H9 (cell line): ENCODE results near the gene ZNF655. TPM values are rescaled to one million over a fixed set of nuclear protein-coding genes. Genes with fewer than 3 reads are reported as not detected.
A peak's percentile ranks its signal among the peaks of the same experiment; 100 is the strongest.

Experiments used
- DNase-seq: peaks from one replicate; pipeline ENCODE4 v3.0.0-alpha.2; 2017
- H2AFZ ChIP-seq: one replicate; pipeline ENCODE4 v1.6.1; 2013; ENCODE audit warnings: mild to moderate bottlenecking, low read length, control low read depth, moderate library complexity
- H2AK5ac ChIP-seq: 2 replicates; pipeline ENCODE4 v1.6.1; 2013; ENCODE audit warnings: low read length, control low read depth, mixed read lengths; ENCODE audit not compliant: insufficient read length
- H2BK120ac ChIP-seq: one replicate; pipeline ENCODE4 v1.6.1; 2013; ENCODE audit warnings: low read depth, mild to moderate bottlenecking, low read length, control low read depth, inconsistent platforms; ENCODE audit not compliant: poor library complexity, severe bottlenecking
- H2BK12ac ChIP-seq: 2 replicates; pipeline ENCODE4 v1.6.1; 2013; ENCODE audit warnings: low read length, control low read depth, mixed read lengths, low read depth; ENCODE audit not compliant: insufficient read length
- H2BK15ac ChIP-seq: 2 replicates; pipeline ENCODE4 v1.6.1; 2013; ENCODE audit warnings: low read depth, low read length, control low read depth
- H2BK20ac ChIP-seq: one replicate; pipeline ENCODE4 v1.6.1; 2013; ENCODE audit warnings: low read depth, mild to moderate bottlenecking, low read length, control low read depth, inconsistent platforms; ENCODE audit not compliant: poor library complexity, severe bottlenecking
- H2BK5ac ChIP-seq: 2 replicates; pipeline ENCODE4 v1.6.1; 2013; ENCODE audit warnings: low read length, control low read depth, mixed read lengths; ENCODE audit not compliant: insufficient read length
- H3K14ac ChIP-seq: 2 replicates; pipeline ENCODE4 v1.6.1; 2013; ENCODE audit warnings: low read length, control low read depth; ENCODE audit not compliant: insufficient read depth
- H3K18ac ChIP-seq: 2 replicates; pipeline ENCODE4 v1.6.1; 2013; ENCODE audit warnings: low read depth, mild to moderate bottlenecking, mixed read lengths, low read length, control low read depth; ENCODE audit not compliant: insufficient read length
- H3K23ac ChIP-seq: 2 replicates; pipeline ENCODE4 v1.6.1; 2013; ENCODE audit warnings: low read length, control low read depth, mixed read lengths, low read depth; ENCODE audit not compliant: insufficient read length
- H3K23me2 ChIP-seq: 2 replicates; pipeline ENCODE4 v1.6.1; 2013; ENCODE audit warnings: low read depth, mild to moderate bottlenecking, mixed read lengths, low read length, control low read depth; ENCODE audit not compliant: insufficient read length, poor library complexity, severe bottlenecking
- H3K27ac ChIP-seq: 2 replicates; pipeline ENCODE4 v1.5.1; 2013; ENCODE audit warnings: low read length, control low read depth, mixed read lengths, low read depth; ENCODE audit not compliant: insufficient read length
- H3K27me3 ChIP-seq: 2 replicates; pipeline ENCODE4 v1.6.1; 2013; ENCODE audit warnings: low read length, control low read depth, inconsistent platforms; ENCODE audit not compliant: insufficient read depth
- H3K4ac ChIP-seq: 2 replicates; pipeline ENCODE4 v1.6.1; 2013; ENCODE audit warnings: low read depth, mild to moderate bottlenecking, control low read depth, inconsistent platforms, low read length, moderate library complexity
- H3K4me1 ChIP-seq: 2 replicates; pipeline ENCODE4 v1.6.1; 2013; ENCODE audit warnings: low read length, control low read depth, inconsistent platforms; ENCODE audit not compliant: insufficient read depth
- H3K4me2 ChIP-seq: 2 replicates; pipeline ENCODE4 v1.6.1; 2013; ENCODE audit warnings: low read length, control low read depth, mixed read lengths; ENCODE audit not compliant: insufficient read length, insufficient read depth
- H3K56ac ChIP-seq: 2 replicates; pipeline ENCODE4 v1.6.1; 2013; ENCODE audit warnings: low read depth, mild to moderate bottlenecking, mixed read lengths, low read length, control low read depth; ENCODE audit not compliant: insufficient read length
- H3K79me1 ChIP-seq: 2 replicates; pipeline ENCODE4 v1.6.1; 2013; ENCODE audit warnings: low read depth, mild to moderate bottlenecking, moderate library complexity, low read length, control low read depth, inconsistent platforms; ENCODE audit not compliant: insufficient read depth, poor library complexity, severe bottlenecking
- H3K79me2 ChIP-seq: 2 replicates; pipeline ENCODE4 v1.6.1; 2013; ENCODE audit warnings: low read length, control low read depth, inconsistent platforms; ENCODE audit not compliant: insufficient read depth
- H3K9ac ChIP-seq: 2 replicates; pipeline ENCODE4 v1.6.1; 2013; ENCODE audit warnings: low read length, control low read depth, mixed read lengths; ENCODE audit not compliant: insufficient read length; ENCODE audit errors: extremely low read depth
- H3K9me3 ChIP-seq: one replicate; pipeline ENCODE4 v1.6.1; 2013; ENCODE audit warnings: low read depth, low read length, inconsistent platforms; ENCODE audit not compliant: control insufficient read depth
- H3T11ph ChIP-seq: one replicate; pipeline ENCODE4 v1.6.1; 2013; ENCODE audit warnings: mild to moderate bottlenecking, low read length, control low read depth, inconsistent platforms
- H4K20me1 ChIP-seq: one replicate; pipeline ENCODE4 v1.6.1; 2013; ENCODE audit not compliant: control insufficient read depth, insufficient read length, insufficient read depth
- H4K5ac ChIP-seq: 2 replicates; pipeline ENCODE4 v1.6.1; 2013; ENCODE audit warnings: low read depth, mild to moderate bottlenecking, mixed read lengths, low read length, control low read depth; ENCODE audit not compliant: insufficient read length
- H4K8ac ChIP-seq: replicated peaks from 2 replicates; pipeline ENCODE4 v1.6.1; 2013; ENCODE audit warnings: low read length, control low read depth, mixed read lengths, low read depth; ENCODE audit not compliant: insufficient read length
- H4K91ac ChIP-seq: 2 replicates; pipeline ENCODE4 v1.6.1; 2013; ENCODE audit warnings: low read depth, mild to moderate bottlenecking, moderate library complexity, mixed read lengths, low read length, control low read depth; ENCODE audit not compliant: insufficient read length
- H3K27ac Mint-ChIP-seq, 3 experiments: 2 replicates in 2 of 3; 3 replicates in 1 of 3; pipeline ENCODE4 v1.8.0; 2020 to 2021; ENCODE audit warnings: mixed read lengths in 3 of 3, mild to moderate bottlenecking in 1 of 3, moderate library complexity in 1 of 3
- H3K27me3 Mint-ChIP-seq: 2 replicates; pipeline ENCODE4 v1.8.0; 2021; ENCODE audit warnings: low read depth, mild to moderate bottlenecking, moderate library complexity, mixed read lengths
- H3K36me3 Mint-ChIP-seq, 3 experiments: 2 replicates in 2 of 3; 3 replicates in 1 of 3; pipeline ENCODE4 v1.8.0; 2020 to 2021; ENCODE audit warnings: low read depth in 3 of 3, mixed read lengths in 3 of 3; ENCODE audit not compliant: insufficient read depth in 1 of 3
- H3K4me1 Mint-ChIP-seq, 2 experiments: 2 replicates each; pipeline ENCODE4 v1.8.0; 2020; ENCODE audit warnings: mixed read lengths in 2 of 2
- H3K4me3 Mint-ChIP-seq, 2 experiments: 2 replicates in 1 of 2; 3 replicates in 1 of 2; pipeline ENCODE4 v1.8.0; 2020 to 2021; ENCODE audit warnings: mild to moderate bottlenecking in 2 of 2, mixed read lengths in 2 of 2, moderate library complexity in 1 of 2
- H3K9me3 Mint-ChIP-seq, 2 experiments: 2 replicates in 1 of 2; 3 replicates in 1 of 2; pipeline ENCODE4 v1.8.0; 2020; ENCODE audit warnings: mild to moderate bottlenecking in 2 of 2, mixed read lengths in 2 of 2, moderate library complexity in 1 of 2
- CTCF ChIP-seq: fragments of 200-600 bp; sonication (generic); conservative IDR thresholded peaks from 3 replicates; pipeline ENCODE4 v1.8.0; 2021; ENCODE audit warnings: antibody characterized with exemption, mild to moderate bottlenecking
- WGBS: extraction: QIAGEN DNeasy Blood & Tissue Kit; methylation state at CpG from one replicate; pipeline ENCODE4 v1.1.7; 2013; ENCODE audit warnings: missing lambda C conversion rate, low lambda C conversion rate, mixed read lengths; ENCODE audit not compliant: insufficient read length; ENCODE audit errors: extremely low coverage; 5-methylcytosine and 5-hydroxymethylcytosine counted together
- total RNA-seq: library from RNA; stranded (reverse); gene quantifications from 2 replicates; pipeline ENCODE4 v1.2.1, GENCODE V29; 2021

Gene ZNF655
- total RNA-seq, 1 experiment from 2014 or later = 49.2 TPM

DNA sequence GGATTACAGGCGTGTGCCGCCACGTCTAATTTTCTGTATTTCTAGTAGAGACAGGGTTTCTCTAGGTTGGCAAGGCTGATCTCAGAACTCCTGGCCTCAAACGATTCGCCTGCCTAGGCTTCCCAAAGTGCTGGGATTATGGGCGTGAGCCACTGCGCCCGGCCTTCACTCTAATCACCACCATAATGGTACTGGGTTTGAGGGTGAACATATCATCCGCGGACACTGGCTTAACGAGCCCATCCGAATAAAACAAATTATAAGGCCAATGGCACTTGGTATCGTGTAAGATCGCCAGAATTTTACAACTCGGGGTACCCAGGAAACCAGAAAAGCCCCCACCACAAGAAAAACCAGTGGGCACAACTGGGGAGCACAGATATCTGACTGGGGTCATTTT lies 7.1 kb upstream of the ZNF655 start:
- Histone ChIP-seq H3K4me1 (no peaks in the 10 kb centered on the region), H3K56ac (no peak overlapping the region), H2BK15ac (no peak overlapping the region), H2BK20ac (no peak overlapping the region), H2AK5ac (no peak overlapping the region), H2AFZ (no peak overlapping the region), H2BK120ac (no peak overlapping the region), H3K23ac (no peak overlapping the region), H3K18ac (no peak overlapping the region), H4K8ac (no peak overlapping the region), H3K9me3 (no peaks in the 10 kb centered on the region), H3K27me3 (no peaks in the 10 kb centered on the region), H3K23me2 (peaks cover 5% of the 10 kb centered on the region), H3K4ac (no peak overlapping the region), H3K14ac (0 out of 2 replicates have a peak overlapping the region, but pooled peaks have one; percentile 90), H3K9ac (peak overlapping the region; percentile 92), H4K20me1 (no peaks in the 10 kb centered on the region), H2BK5ac (no peak overlapping the region), H3K4me2 (peak overlapping the region; percentile 85), H4K5ac (no peak overlapping the region), H3K79me2 (no peaks in the 10 kb centered on the region), H4K91ac (no peak overlapping the region), H3T11ph (no peak overlapping the region), H2BK12ac (no peak overlapping the region), H3K79me1 (no peaks in the 10 kb centered on the region), H3K27ac (no peak overlapping the region)
- no peak for TF ChIP-seq CTCF
- Mint-ChIP-seq H3K27me3 (no peaks in the 10 kb centered on the region), H3K4me1 (peaks cover 9 to 14% of the 10 kb centered on the region in 2 experiments; a peak in 3 of 4 replicates), H3K27ac (peak overlapping the region in 2 of 3 experiments; percentile 94 to 96; a peak in 3 of 7 replicates), H3K9me3 (peaks cover 25 to 28% of the 10 kb centered on the region in 2 experiments; a peak in 4 of 5 replicates), H3K36me3 (peaks cover 32 to 36% (median 34%) of the 10 kb centered on the region in 3 experiments), H3K4me3 (peak overlapping the region; percentile 87 to 91)
- DNase-seq = no peak
- no CpG with 5 or more reads among the region's 15 CpGs for WGBS
